ENCODE measurements around the gene CALML4.

Gene CALML4

GRCh38 chr15:68143785-68144184 lies 61.3 kb downstream of the CALML4 start:
- Histone ChIP-seq H3K4me1 (no peaks in the 10 kb centered on the region), H3K79me2 (peaks cover 2% of the 10 kb centered on the region), H3K9me3 (ENCODE audit: control insufficient read depth, low read length) (no peaks in the 10 kb centered on the region), H3K27me3 (ENCODE audit: control insufficient read depth, insufficient read depth, low read length) (no peaks in the 10 kb centered on the region), H3K36me3 (ENCODE audit: control insufficient read depth, insufficient read depth, low read length) (no peaks in the 10 kb centered on the region), H3K9ac (no peak overlapping the region), H3K4me2 (ENCODE audit: low read length) (no peak overlapping the region), H3K27ac (no peak overlapping the region), H2AFZ (no peak overlapping the region), H3K4me3 (ENCODE audit: low read depth, low read length) (no peak overlapping the region)
- TF ChIP-seq CTCF (IDR thresholded peaks at IDR 0.05) = no peak

GRCh38 chr15:68143129-68143528 lies 62.0 kb downstream of the CALML4 start:
- TF ChIP-seq CTCF (IDR thresholded peaks at IDR 0.05) = no peak
- no peaks in the 10 kb centered on the region for H3K27me3 ChIP-seq (ENCODE audit: control insufficient read depth, insufficient read depth, low read length)
- no peaks in the 10 kb centered on the region for H3K36me3 ChIP-seq (ENCODE audit: control insufficient read depth, insufficient read depth, low read length)

More at GRCh38 chr15:68143129-68143528, 62.0 kb downstream of the CALML4 start:
- Histone ChIP-seq H3K27ac (no peak overlapping the region), H3K9me3 (ENCODE audit: control insufficient read depth, low read length) (no peaks in the 10 kb centered on the region), H2AFZ (no peak overlapping the region), H3K4me3 (ENCODE audit: low read depth, low read length) (no peak overlapping the region), H3K4me2 (ENCODE audit: low read length) (no peak overlapping the region), H3K9ac (no peak overlapping the region), H3K79me2 (peaks cover 2% of the 10 kb centered on the region), H3K4me1 (no peaks in the 10 kb centered on the region)

Data from parathyroid adenoma (tissue), 2 donors.